HL-60/S4 treated with phorbol 12-myristate 13-acetate at 8.2 ng/mL for 4 days and 3 days (cell line): ENCODE data around the gene PAX8.
"Not testable (repeated sequence)": the region's sequence is repeated elsewhere in the genome, so short reads cannot be mapped to it uniquely, and the experiment has no call there.

ENCODE experiments used
- in situ Hi-C: fragments of 300-500 bp; cut with MboI; formaldehyde crosslinking; loops from 2 replicates; pipeline ENCODE4 v1.15.0; 2022; ENCODE audit warnings: low sequenced_read_pairs

PAX8 gene

DNA sequence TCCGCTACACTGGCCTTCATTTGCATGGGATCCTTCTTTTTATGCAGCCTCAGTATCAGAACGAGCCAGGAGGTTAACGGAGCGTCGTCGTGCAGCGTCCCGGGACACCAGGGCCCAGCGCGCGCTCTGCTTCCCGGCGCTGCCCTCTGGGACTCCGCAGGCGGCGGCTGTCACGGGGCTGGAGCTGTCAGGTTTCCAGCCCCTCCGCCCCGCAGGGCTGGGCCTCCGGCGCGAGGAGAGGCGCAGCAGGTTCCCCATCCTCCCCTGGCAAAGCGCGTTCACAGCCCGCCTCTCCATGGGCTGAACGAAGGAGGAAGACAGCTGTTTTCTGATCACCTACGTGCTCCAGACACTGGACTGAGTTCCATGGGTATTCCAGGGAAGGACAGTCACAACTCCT lies 12.5 kb upstream of the PAX8 start:
- in situ Hi-C loops, result no loop called here

DNA sequence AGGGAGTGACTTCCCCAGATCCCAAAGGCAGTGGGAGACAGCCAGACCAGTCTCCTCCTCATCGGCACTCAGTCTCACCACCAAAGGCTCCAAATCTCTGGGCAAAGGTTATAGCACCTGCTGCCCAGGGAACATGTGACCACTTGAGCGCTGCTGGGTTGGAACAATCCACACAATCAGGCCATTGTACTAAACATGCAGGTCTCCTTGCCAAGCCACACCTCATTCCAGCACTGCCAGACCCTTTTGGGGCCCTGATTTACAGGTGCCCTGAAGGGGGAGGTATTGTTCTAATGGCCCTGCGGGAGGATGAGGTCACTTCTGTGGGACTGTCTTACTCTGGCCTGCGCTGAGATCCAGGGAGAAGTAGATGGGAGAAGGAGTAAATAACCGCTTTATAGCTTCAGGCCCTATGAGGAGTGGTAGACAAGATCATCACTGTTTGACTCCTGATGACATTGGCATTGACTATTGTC lies 10.0 kb upstream of the PAX8 start:
- in situ Hi-C loops, result not testable (repeated sequence)

DNA sequence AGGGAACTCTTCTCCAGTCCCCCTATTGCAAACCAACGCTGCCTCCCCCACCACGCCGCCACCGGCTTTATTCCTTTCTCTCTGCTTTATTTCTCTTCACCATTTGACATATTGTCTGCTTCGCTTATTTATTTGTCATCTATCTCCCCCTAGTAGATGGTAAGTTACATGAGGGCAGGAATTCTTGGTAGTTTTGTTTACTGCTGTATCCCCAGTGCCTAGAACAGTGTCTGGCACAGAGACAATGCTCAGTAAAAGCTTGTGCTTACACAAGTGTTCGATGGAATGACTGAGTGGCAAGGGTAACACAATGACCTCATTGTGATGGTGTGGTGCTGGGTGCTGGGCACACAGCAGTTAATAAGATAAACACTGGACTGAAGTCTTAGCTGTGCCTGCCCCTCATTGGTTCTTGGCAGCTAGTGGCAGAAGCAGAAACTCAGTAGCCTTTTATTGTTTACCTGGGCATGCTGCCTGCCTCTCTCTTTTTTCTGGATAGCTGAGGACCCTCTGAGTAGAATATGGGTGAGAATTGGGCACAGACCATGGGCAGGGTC lies 9.5 kb upstream of the PAX8 start:
- in situ Hi-C loops, result not testable (repeated sequence)

DNA sequence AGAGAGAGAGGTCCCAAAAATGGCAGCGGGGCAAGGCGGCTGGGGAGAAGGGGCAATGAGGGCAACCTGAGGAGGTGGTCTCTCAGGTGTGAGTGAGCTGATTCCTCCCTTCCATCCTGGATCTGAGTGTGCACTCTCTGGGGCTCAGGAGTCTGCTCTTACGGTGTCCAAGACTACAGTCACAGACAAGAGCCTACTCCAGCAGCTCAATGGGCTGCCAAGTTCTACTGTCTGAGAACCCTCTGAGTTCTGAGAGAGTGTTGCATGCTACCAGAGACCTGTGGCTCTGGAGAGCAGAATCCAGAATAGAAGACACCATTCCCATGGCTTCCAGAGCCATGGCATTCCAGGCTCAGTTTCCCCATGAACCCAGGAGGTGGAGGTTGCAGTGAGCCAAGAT lies 7.1 kb upstream of the PAX8 start:
- in situ Hi-C loops, result no loop called here

DNA sequence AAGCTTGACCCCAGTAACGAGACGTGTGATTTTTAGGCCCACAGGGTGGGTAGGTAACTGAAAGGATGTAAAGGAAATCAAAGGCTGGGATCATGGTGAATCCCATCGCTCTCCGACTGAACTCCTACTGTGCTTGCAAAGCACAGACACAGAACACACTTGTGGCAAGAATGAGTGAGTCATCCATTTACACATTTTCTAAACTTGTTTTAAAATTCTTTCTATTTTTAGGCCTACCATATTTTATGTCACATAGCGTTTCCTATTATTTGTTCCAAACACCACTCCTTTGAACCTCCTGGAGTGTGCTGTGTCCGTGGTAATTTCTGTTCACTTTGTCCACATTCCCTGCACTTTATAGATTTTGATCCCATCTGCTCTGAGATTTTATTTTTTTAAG lies 6.3 kb upstream of the PAX8 start:
- in situ Hi-C loops, result not testable (repeated sequence)

DNA sequence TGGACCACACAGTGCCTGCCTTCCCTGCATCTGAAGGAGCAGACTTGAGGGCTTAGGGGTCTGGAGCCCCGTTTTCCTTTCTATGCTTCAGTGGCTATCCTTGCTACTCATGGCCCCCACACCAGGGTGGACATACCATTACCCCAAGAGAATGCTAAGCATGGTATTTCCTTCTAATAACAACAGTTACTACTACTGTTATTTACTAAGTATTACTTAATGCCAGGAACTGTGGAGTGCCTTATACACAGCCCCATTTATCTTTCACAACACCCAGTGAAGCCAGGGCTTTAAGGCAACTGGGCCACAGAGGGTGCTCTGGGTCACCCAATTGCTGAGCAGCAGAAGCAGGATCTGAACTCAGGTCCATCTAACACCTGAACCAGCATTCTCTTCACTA lies 5.8 kb upstream of the PAX8 start:
- in situ Hi-C loops, result no loop called here

DNA sequence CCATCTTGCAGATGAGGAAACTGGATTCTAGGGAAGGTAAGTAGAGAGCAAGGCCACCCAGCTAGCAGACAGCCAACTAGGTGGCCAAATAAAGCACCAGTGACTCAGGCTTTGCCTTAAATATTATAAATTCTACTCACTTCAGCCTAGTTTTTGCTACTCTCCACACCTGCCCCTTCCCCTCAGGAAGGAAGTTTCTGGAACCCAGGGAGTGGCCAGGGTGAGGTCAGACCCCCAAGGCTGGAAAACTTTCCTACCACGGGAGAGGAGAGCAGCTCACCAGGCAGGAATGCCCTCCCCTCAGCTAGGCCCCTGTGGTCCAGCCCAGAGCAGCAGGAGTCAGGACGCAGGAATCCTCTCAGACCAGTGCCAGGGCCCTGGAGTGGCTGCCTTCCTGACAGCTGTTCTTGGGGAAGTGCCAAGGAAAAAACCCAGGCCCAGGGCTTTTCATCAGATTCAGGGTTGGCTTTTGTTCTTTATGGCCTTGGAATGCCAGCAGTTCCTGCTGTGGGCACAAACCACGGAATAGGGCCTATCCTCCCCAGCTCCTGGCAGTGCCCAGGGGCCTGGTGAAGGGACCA lies 5.1 kb upstream of the PAX8 start:
- in situ Hi-C loops, result no loop called here

DNA sequence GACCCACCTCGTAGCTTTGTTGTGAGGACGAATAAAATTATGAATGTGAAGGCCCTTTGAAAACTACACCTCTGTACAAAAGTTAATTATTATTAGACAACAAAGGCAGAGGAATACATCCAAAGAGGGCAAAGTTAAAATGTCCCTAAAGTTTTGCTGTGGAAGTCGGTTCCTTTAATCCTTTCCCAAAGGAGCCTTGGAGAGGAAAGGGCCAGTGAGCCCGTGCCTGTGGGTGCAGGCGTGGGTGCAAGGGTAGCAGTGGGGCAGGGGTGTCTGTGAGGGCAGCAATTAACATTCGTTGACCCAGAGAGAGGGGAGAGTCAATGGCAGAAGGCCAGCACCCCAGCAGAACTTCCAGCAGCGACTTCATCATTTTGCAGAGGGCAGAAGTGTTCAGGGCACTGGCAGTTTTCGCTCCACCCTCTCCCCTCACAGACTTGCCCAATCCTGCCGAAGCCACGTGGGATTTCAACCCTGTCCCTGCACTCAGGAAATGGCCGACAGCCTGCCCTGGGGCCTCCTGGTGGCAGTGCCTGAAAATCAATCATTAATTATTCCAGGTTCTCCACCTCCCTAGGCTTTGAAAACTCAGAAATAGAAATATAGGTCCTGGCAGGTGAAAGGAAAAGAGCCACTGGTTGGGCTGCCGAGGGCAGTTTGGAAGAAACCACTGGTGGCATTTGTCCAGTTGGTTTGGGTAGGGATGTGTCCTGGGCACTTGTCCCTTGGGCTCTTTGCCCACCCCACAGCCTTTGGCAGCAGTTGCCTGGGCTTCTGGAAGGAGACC lies 4.2 kb upstream of the PAX8 start:
- in situ Hi-C loops, result no loop called here

DNA sequence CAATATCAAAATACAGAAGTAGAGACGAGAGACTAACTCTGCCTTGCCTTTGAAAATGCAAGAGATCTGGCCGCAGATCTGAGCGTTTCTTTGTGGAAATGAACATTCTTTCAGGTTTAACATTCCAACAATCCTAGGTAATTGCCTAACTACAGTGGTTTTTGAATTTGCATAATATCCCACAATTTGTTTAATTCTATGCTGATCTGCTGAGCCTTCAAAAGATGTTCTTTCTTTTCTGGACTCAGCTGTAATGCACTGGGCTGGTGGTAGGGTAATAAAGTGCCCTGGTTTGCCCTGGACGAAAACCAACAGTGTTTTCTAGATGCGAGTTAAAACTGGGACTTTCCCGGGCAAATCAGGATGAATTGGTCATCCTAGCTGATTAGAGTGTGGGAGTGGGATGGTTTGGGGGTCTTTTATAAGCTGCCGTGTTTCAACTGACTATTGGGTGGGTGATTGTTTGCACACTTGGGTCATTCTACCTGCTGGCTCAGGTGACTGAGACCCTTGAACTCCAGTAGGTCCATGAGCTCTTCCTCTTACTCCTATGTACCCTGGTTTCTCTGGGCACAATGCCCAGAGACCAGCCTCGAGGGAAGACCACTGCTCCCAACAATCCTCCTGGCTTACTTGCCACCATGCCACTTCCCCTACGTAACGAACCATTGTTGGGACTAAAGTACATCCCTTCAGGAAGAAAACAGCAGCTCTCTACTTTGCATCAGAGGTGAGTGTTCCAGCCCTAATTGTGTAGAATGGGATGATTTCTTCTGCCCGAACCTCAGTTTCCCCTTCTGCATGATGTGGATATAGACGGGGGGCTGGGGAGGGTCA lies 3.4 kb upstream of the PAX8 start:
- in situ Hi-C loops, result no loop called here

DNA sequence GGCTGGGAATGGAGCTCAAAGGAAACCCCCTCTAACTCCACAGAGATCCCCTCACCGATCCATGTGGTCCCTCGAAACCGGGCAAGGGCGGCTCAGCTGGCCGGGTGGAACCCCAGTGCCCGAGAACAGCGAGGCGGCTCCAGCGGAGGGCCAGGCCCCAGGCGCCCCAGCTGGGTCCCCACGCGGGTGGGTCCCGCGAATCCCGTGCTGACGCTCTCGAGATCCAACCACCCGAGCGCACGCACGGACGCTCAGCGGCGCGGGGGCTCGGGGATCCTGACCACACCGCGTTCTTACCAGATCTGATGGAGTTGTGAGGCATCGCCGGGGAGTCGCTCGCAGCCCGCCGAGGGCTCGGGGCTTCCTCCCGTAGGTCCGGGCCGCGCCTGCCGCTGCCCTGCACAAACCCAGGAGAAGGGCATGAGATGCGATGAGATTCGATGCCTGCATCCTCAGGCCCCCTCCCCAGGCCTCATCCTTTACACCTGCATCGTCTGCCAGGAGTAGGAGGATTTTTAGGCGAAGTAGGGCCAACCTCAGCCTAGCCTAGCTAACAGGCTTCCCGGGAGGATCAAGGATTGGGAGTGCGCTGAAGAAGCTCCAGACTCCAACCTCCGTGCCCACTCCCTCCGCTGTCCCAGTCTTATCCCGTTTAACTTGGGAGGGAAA lies 514 bp downstream of the PAX8 start:
- in situ Hi-C loops, result no loop called here

DNA sequence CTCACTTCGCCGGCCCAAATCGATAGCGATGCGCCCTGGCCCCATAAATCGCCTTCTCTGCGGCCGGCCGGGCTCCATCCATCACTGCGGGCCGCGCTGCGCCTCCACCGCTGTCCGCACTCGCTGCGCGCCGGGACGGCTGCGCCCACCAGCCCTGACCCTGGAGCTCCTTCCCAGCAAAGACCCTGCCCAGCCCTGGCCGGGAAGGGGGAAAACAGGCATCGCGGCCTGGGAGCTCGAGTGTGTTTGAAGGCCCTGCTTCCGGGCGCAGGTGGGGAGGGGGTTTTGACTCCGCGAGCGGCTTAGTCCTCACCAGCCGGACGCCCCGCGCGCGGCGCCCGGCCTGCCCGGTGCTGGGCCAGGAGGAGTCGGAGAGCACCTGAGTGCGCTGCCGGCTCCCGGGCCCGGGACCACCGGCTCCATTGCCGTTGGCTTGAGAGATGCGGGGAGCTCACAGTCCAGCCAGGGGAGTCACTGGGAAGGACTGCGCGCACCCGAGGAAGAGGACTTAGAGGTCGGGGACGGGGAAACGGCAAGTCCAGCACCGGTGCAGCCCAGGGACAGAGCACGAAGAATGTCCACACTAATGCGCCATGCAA lies 1.1 kb downstream of the PAX8 start:
- in situ Hi-C loops, result no loop called here

DNA sequence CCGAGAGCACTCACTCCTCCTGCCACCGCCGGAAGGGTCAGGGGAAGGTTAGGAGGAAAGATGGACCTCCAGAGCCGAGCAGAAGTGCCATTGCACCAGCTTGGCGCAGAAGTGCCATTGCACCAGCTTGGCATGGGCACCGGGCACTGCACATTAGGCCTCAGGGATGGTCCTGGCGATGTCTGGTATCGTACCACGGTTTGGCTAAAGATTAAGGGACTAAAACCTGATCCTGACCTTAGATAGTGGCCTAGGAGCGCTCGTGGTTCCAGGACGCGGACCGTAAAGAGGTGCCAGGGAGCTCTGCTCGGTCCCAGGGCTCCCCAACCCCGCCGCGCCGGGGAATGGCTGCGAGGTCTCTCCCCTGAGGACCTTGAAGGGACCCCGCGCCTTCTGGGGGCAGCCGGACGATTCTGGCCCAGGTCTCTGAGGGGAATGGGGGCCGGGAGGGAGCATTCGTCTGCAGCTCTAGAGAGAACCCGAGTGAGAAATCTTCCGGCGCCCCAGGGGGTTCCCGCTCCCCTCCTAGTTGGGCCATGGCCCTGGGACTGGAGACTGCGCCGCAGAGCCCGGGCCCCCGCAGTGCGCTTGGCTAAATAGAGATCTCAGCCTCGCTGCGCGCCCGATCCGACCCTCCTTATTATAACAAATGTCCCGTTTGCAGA lies 1.8 kb downstream of the PAX8 start:
- in situ Hi-C loops, result no loop called here

DNA sequence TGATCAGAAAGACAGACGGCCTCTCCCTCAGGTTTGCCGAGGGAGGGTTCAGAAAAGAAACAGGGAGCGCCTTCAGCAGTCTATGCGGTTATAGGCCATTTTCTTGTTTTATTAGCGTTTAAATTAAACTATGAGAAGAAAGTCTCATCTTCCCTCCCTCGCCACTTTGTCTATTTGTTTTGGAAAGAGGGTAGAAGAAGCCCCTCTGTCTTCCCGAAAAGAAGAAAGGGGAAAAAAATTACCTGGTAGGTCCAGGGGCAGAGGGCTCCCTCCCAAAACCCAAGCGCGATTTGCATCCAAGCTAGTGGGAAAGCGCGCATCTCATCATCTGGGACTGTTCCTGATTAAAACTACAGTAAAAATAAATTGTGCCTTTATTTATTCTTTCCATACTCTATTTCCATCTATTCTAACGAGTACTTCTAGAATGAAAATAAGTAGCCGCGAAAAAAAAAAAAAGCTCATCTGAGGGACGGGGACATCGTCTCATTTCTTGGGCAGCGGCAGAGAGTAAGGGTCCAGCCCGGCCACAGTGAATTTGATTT lies 2.4 kb downstream of the PAX8 start:
- in situ Hi-C loops, result no loop called here

DNA sequence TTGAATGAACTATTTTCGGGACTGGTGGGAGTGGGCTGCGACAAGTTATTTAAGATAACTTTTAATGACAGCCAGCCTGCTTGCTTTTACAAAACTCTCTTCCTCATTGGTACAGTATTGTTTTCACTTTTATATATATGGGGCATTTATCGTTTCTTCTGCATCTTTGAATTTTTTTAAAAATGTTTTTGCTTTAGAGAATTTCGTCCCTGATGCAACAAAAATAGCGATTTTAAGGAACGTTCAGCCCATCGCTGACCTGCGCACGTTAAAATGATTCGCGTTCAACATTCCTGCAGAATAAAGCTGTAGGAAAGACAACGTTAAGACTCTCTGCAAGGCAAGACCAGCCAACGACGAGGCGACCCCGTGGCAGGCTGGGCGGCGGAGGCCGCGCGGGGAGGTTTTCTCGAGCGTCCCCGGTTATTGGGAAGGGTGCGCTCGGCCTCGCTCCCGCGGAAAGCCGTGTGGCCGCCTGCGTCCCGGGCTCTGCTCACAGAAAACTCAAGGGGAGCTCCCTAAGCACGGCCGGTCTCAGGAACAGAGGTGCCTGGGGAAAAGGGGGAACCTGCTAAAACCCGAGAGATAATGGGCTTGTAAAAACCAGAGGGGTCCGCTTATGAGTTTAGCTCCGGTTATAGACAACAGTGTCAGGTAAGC lies 3.0 kb downstream of the PAX8 start:
- in situ Hi-C loops, result no loop called here

DNA sequence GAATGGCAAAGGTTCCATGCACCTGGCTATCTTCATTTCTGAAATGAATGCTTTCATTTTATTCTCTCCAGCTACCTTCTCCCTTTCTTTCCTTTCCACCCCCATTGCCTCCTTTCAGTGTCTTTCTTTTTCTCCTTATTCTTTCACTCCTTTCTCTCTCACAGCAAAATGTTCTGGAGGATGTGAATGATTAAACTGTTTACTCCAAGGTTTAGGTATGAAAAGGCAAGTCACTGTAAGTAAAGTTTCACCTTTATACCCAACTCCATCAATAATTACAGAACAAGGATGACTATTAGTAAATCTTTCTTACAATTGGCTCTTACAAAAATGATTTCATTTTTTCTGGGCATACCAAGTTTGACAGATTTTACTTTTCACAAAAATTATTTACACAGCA lies 4.3 kb downstream of the PAX8 start:
- in situ Hi-C loops, result no loop called here

DNA sequence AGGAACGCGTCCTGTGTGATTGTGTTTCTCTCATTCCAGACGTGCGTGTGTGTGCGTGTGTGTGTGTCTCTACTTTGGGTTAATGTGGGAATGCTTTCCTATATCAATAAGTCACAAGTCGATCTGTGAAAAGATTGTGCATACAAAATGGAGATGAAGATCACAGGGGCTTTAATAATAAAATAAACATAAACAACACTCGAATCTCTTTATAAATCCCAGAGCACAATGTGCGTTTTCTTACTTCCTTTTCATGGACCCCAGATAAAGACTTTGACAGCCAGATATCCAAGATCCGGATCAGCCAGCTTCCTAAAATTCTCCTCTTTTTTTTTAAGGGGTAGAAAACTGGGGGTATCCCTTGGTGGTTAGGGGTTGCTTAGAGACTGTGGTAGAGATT lies 4.7 kb downstream of the PAX8 start:
- in situ Hi-C loops, result no loop called here

DNA sequence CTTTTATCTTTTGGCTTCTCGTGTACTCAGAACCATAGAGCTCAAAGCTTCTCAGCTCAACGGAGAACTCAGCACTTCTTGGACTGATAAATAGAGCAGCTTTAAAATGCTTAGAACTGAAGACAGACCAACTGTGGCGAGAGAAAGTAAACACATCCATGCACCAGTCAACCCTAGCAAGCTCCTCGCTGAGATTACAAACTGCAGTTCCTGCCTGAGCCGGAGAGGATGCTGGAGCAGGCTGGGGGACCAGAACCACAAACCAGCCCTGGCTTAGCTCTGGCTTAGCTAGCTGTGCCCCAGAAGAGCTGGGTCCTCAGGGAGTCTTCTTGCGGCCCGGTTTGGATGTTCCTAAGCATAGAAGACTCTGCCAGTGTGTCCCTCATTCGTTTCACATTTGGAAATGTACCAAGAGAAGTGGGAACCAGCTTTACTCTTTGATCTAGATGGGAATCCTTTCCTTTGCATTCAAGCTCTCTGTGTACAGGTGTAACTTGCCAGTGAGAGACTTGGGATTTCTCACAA lies 5.6 kb downstream of the PAX8 start:
- in situ Hi-C loops, result no loop called here

DNA sequence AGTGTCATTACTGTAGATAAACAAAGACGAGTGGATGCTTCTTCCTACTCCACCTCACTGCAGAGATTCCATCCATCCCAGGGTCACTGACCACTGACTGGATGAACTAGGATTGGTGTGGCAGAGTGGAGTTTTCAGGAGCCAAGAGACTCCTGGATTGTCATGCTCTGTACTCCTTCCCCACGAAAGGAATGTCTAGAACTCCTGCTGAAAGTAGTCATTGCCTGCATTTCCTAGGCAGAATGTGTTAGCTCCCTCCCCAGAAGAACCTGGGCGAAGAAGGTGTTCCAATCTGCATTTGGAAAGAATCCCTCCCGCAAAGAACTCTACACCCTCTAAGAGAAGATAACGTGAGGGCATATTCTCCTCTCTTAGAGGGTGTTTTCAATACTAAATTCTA lies 6.2 kb downstream of the PAX8 start:
- in situ Hi-C loops, result no loop called here
